GM21526 (cell line): ENCODE results near the gene FAM209B.
"Not testable (repeated sequence)": the region's sequence is repeated elsewhere in the genome, so short reads cannot be mapped to it uniquely, and the experiment has no call there.

Experiments used
- ATAC-seq: cut with Tn5 transposase; IDR thresholded peaks from one replicate; pipeline ENCODE4 v1.9.1; 2021; ENCODE audit warnings: moderate library complexity; ENCODE audit not compliant: unreplicated experiment, low FRiP score

Gene FAM209B

GRCh38 chr20:56532946-56533345 lies at the start of gene FAM209B:
FAM209B (plus strand) TSS chr20:56533246; CDS start chr20:56533342, 96 bp downstream.
- ATAC-seq = not testable (repeated sequence)

- ATAC-seq = no peak
Observed at GRCh38 chr20:56483970-56484369, 49.1 kb upstream of the FAM209B start.

GRCh38 chr20:56487216-56487615 lies 45.8 kb upstream of the FAM209B start:
- no peak for ATAC-seq

- ATAC-seq = no peak
Observed at GRCh38 chr20:56488566-56488965, 44.5 kb upstream of the FAM209B start.

- ATAC-seq = no peak
Observed at GRCh38 chr20:56501116-56501515, 31.9 kb upstream of the FAM209B start.

GRCh38 chr20:56503916-56504315 lies 29.1 kb upstream of the FAM209B start:
- no peak for ATAC-seq

- no peak for ATAC-seq
Observed at GRCh38 chr20:56504373-56505005, 28.6 kb upstream of the FAM209B start.

GRCh38 chr20:56506103-56506502 lies 26.9 kb upstream of the FAM209B start:
- ATAC-seq = no peak

- no peak for ATAC-seq
Observed at GRCh38 chr20:56511926-56512325, 21.1 kb upstream of the FAM209B start.

GRCh38 chr20:56513161-56514150 lies 19.6 kb upstream of the FAM209B start:
- ATAC-seq = no peak

- no peak for ATAC-seq
Observed at GRCh38 chr20:56516631-56517030, 16.4 kb upstream of the FAM209B start.

- ATAC-seq = no peak
Observed at GRCh38 chr20:56517211-56517610, 15.8 kb upstream of the FAM209B start.

- no peak for ATAC-seq
Observed at GRCh38 chr20:56517641-56518040, 15.4 kb upstream of the FAM209B start.

GRCh38 chr20:56518126-56518525 lies 14.9 kb upstream of the FAM209B start:
- ATAC-seq = no peak

- no peak for ATAC-seq
Observed at GRCh38 chr20:56518721-56519398, 14.2 kb upstream of the FAM209B start.

- no peak for ATAC-seq
Observed at GRCh38 chr20:56519551-56519950, 13.5 kb upstream of the FAM209B start.

- ATAC-seq = no peak
Observed at GRCh38 chr20:56520180-56520579, 12.9 kb upstream of the FAM209B start.

GRCh38 chr20:56520746-56521354 lies 12.2 kb upstream of the FAM209B start:
- ATAC-seq = not testable (repeated sequence)

- ATAC-seq = no peak
Observed at GRCh38 chr20:56522311-56522710, 10.7 kb upstream of the FAM209B start.

GRCh38 chr20:56524444-56524843 lies 8.6 kb upstream of the FAM209B start, which contains the start of gene FAM209A:
FAM209A (plus strand) TSS chr20:56524744; CDS start chr20:56524809, 65 bp downstream.
- ATAC-seq = not testable (repeated sequence)
